K562 (cell line): ENCODE measurements around the gene C4A. TPM values are rescaled to one million over a fixed set of nuclear protein-coding genes. Genes with fewer than 3 reads are reported as not detected.

Source experiments
- C11orf30 ChIP-seq: fragments of 450-650 bp; IDR thresholded peaks from 2 replicates; pipeline ENCODE4 v1.6.1; 2016; ENCODE audit warnings: low read depth, mild to moderate bottlenecking
- DPF2 ChIP-seq: fragments of 450-650 bp; IDR thresholded peaks from 2 replicates; pipeline ENCODE4 v1.6.1; 2016
- FOXJ2 ChIP-seq: fragments of 200-800 bp; sonication (Bioruptor generic); IDR thresholded peaks from 2 replicates; pipeline ENCODE4 v1.6.1; 2016; ENCODE audit warnings: missing genetic modification characterization, missing compliant biosample characterization
- GATAD2A ChIP-seq: fragments of 450-650 bp; IDR thresholded peaks from 2 replicates; pipeline ENCODE4 v1.6.1; 2017
- MYNN ChIP-seq, 2 experiments: sonication (generic); formaldehyde crosslinking in 1 of 2; IDR thresholded peaks; 2 replicates each; pipeline versions ENCODE4 v1.5.0 to v1.6.1; 2016 to 2020; ENCODE audit warnings: antibody characterized with exemption in 1 of 2, missing genetic modification reagents in 1 of 2
- NELFE ChIP-seq: IDR thresholded peaks from 2 replicates; pipeline ENCODE4 v1.6.1; 2011; ENCODE audit warnings: mild to moderate bottlenecking; ENCODE audit not compliant: insufficient read depth, insufficient read length
- NEUROD1 ChIP-seq: fragments of 150-350 bp; IDR thresholded peaks from 2 replicates; pipeline ENCODE4 v1.6.1; 2014; ENCODE audit warnings: borderline replicate concordance, low read length, low read depth; ENCODE audit not compliant: partially characterized antibody
- RBM39 ChIP-seq: fragments of 200-400 bp; formaldehyde crosslinking; optimal IDR thresholded peaks from 2 replicates; pipeline ENCODE3; 2018; ENCODE audit warnings: low read depth, low read length
- RCOR1 ChIP-seq, 2 experiments: IDR thresholded peaks; 2 replicates each; pipeline ENCODE4 v1.6.1; 2012; ENCODE audit warnings: low read depth in 2 of 2, low read length in 2 of 2, borderline replicate concordance in 1 of 2, improper control_type of control experiment in 1 of 2
- RERE ChIP-seq: sonication (generic); formaldehyde crosslinking; IDR thresholded peaks from 2 replicates; pipeline ENCODE4 v1.8.0; 2023; ENCODE audit warnings: missing genetic modification reagents, mild to moderate bottlenecking, borderline replicate concordance
- SMAD4 ChIP-seq: fragments of 250-450 bp; sonication (Bioruptor Pico); conservative IDR thresholded peaks from 2 replicates; pipeline ENCODE4 v1.8.0; 2021; ENCODE audit warnings: inconsistent platforms, mild to moderate bottlenecking, moderate library complexity
- STAT6 ChIP-seq: sonication (generic); formaldehyde crosslinking; IDR thresholded peaks from 2 replicates; pipeline ENCODE4 v1.8.1; 2023; ENCODE audit warnings: mild to moderate bottlenecking, missing genetic modification reagents
- YBX1 ChIP-seq: fragments of 450-650 bp; IDR thresholded peaks from 2 replicates; pipeline ENCODE4 v1.7.1; 2016; ENCODE audit warnings: mild to moderate bottlenecking
- ZNF584 ChIP-seq: fragments of 200-800 bp; sonication (Bioruptor generic); IDR thresholded peaks from 2 replicates; pipeline ENCODE4 v1.6.1; 2016; ENCODE audit warnings: low read depth, mild to moderate bottlenecking, missing genetic modification characterization, missing compliant biosample characterization
- polyA plus RNA-seq, 8 experiments: library from polyadenylated mRNA; depleted of rRNA in 4 of 8; stranded (reverse) in 5 of 8; unstranded in 3 of 8; fragments of >200 nt; fragmentation: Nextera tagmentation in 2 of 8; fragmentation: Illumina TruSeq in 1 of 8; extraction: Ambion mirVana in 2 of 8; extraction: Trizol in 1 of 8; gene quantifications; 2 replicates each; pipeline versions ENCODE4 v1.2.1 to v1.2.3, GENCODE V29; 2011 to 2014; ENCODE audit warnings: inconsistent platforms in 1 of 8, missing spikeins in 1 of 8
- total RNA-seq, 7 experiments: library from RNA; depleted of rRNA in 6 of 7; stranded (reverse); fragments of >200 nt in 6 of 7; fragmentation: Illumina TruSeq in 2 of 7; extraction: Trizol in 2 of 7; gene quantifications; 2 replicates each; pipeline versions ENCODE4 v1.2.1 to v1.2.3, GENCODE V29; 2011 to 2021; ENCODE audit warnings: low replicate concordance in 1 of 7
- TF ChIP-seq, protein P1 (sequence below), 2 experiments: IDR thresholded peaks; 2 replicates each; pipeline ENCODE4 v1.6.1; 2012; ENCODE audit warnings: improper control_type of control experiment in 2 of 2, low read depth in 2 of 2, low read length in 2 of 2, borderline replicate concordance in 1 of 2

The C4A gene
- total and polyA plus RNA-seq, 9 of the 15 experiments (the other 6 are each of a cell fraction or from before 2014, with no cell fraction given), result 0.27 to 7.6 (median 5.0) TPM

GRCh38 chr6:31948753-31949413 lies 33.0 kb upstream of the C4A start (continued):
- TF ChIP-seq RERE (no peak), RCOR1 (IDR thresholded peaks at IDR 0.05; ENCODE audit: borderline replicate concordance in 1 of 2, low read depth in 2 of 2, low read length in 2 of 2) (peak in 1 of 2 experiments; percentile 64; a peak in 1 of 4 replicates), GATAD2A (peak; percentile 68; the same call in 1 of the 2 replicates), NELFE (no peak), ZNF584 (peak; percentile 25; the same call in 1 of the 2 replicates), C11orf30 (peak; percentile 26; the same call in 1 of the 2 replicates), YBX1 (no peak), RBM39 (no peak), SMAD4 (peak; percentile 74), MYNN (IDR thresholded peaks at IDR 0.05) (peak; percentile 43), MYNN (CRISPR knock-in tag; IDR thresholded peaks at IDR 0.05) (no peak), NEUROD1 (no peak), FOXJ2 (tag) (0 out of 2 replicates have a peak, but pooled peaks have one; percentile 40), DPF2 (peak; percentile 91), STAT6 (CRISPR knock-in tag) (no peak)
- TF ChIP-seq, protein P1, sequence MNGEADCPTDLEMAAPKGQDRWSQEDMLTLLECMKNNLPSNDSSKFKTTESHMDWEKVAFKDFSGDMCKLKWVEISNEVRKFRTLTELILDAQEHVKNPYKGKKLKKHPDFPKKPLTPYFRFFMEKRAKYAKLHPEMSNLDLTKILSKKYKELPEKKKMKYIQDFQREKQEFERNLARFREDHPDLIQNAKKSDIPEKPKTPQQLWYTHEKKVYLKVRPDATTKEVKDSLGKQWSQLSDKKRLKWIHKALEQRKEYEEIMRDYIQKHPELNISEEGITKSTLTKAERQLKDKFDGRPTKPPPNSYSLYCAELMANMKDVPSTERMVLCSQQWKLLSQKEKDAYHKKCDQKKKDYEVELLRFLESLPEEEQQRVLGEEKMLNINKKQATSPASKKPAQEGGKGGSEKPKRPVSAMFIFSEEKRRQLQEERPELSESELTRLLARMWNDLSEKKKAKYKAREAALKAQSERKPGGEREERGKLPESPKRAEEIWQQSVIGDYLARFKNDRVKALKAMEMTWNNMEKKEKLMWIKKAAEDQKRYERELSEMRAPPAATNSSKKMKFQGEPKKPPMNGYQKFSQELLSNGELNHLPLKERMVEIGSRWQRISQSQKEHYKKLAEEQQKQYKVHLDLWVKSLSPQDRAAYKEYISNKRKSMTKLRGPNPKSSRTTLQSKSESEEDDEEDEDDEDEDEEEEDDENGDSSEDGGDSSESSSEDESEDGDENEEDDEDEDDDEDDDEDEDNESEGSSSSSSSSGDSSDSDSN (IDR thresholded peaks at IDR 0.05; ENCODE audit: borderline replicate concordance in 1 of 2, low read depth in 2 of 2, low read length in 2 of 2), result no peak
